Uterus (tissue), 2 donors: ENCODE data around the gene TLE6.

Experiments
- POLR2A ChIP-seq, 2 donors: fragments of 450-650 bp; IDR thresholded peaks; one replicate each; pipeline ENCODE4 v1.6.1; 2016; ENCODE audit warnings: antibody characterized with exemption in 2 of 2, mild to moderate bottlenecking in 1 of 2, moderate library complexity in 1 of 2
- TF ChIP-seq, protein P1 (sequence below), 4 experiments: fragments of 200-600 bp in 2 of 4; fragments of 450-650 bp in 2 of 4; sonication (generic) in 2 of 4; IDR thresholded peaks; one replicate each; pipeline ENCODE4 v1.5.1; 2016 to 2019; ENCODE audit warnings: antibody characterized with exemption in 4 of 4, mild to moderate bottlenecking in 2 of 4, moderate library complexity in 1 of 4

DNA sequence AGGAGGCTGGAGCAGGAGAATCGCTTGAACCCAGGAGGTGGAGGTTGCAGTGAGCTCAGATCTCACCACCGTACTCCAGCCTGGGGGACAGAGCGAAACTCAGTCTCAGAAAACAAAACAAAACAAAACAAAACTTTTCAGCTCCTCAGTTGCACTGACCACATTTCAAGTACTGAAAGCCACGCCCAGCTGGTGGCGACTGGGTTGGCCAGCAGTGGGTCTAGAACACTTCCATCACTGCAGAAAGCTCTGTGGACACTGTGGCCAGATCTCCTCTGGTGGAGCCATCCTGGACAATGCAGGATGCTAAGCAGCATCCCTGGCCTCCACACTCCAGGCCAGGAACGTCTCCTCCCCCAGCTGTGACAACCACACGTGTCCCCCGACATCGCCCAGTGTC is 30.6 kb downstream of the TLE6 start:
- TF ChIP-seq, protein P1, sequence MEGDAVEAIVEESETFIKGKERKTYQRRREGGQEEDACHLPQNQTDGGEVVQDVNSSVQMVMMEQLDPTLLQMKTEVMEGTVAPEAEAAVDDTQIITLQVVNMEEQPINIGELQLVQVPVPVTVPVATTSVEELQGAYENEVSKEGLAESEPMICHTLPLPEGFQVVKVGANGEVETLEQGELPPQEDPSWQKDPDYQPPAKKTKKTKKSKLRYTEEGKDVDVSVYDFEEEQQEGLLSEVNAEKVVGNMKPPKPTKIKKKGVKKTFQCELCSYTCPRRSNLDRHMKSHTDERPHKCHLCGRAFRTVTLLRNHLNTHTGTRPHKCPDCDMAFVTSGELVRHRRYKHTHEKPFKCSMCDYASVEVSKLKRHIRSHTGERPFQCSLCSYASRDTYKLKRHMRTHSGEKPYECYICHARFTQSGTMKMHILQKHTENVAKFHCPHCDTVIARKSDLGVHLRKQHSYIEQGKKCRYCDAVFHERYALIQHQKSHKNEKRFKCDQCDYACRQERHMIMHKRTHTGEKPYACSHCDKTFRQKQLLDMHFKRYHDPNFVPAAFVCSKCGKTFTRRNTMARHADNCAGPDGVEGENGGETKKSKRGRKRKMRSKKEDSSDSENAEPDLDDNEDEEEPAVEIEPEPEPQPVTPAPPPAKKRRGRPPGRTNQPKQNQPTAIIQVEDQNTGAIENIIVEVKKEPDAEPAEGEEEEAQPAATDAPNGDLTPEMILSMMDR (IDR thresholded peaks at IDR 0.05): no peak
- no peak for TF ChIP-seq POLR2A (IDR thresholded peaks at IDR 0.05)
